Activated T-cell treated with anti-CD3 and anti-CD28 coated beads for 48 hours (primary cell): ENCODE measurements around the gene LNP1.
"Not testable (repeated sequence)": the region's sequence is repeated elsewhere in the genome, so short reads cannot be mapped to it uniquely, and the experiment has no call there.

Source experiments
- DNase-seq: peaks from one replicate; pipeline ENCODE4 v3.0.0-alpha.2; 2020; ENCODE audit warnings: low read depth

The LNP1 gene

DNA sequence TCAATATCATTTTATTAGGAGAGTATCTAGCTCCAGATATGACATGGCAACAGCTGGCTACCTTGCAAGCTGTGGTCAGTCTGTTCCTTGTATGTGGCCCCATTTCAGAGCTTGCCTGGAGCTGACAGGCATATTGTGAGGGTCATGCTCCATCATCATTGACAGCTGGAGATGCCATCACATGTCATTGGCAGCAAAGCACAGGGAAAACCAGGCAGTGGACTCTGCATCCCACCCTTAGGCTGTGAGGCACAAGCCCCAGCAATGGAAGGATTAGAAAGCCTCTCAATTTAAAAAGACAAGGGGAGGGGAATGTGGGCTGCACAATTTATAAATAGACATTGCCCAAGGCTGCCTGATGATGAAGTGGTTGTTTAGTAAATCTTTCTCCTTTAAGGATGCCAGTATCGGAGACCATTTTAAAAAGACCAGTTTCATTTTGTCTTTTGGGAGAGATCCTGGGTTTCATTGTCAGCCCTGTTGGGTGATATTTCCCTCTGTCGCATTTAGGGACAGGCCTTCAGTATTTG lies 27.9 kb downstream of the LNP1 start:
- DNase-seq, result no peak

GRCh38 chr3:100436951-100437350 lies 35.6 kb downstream of the LNP1 start:
- DNase-seq, result no peak

DNA sequence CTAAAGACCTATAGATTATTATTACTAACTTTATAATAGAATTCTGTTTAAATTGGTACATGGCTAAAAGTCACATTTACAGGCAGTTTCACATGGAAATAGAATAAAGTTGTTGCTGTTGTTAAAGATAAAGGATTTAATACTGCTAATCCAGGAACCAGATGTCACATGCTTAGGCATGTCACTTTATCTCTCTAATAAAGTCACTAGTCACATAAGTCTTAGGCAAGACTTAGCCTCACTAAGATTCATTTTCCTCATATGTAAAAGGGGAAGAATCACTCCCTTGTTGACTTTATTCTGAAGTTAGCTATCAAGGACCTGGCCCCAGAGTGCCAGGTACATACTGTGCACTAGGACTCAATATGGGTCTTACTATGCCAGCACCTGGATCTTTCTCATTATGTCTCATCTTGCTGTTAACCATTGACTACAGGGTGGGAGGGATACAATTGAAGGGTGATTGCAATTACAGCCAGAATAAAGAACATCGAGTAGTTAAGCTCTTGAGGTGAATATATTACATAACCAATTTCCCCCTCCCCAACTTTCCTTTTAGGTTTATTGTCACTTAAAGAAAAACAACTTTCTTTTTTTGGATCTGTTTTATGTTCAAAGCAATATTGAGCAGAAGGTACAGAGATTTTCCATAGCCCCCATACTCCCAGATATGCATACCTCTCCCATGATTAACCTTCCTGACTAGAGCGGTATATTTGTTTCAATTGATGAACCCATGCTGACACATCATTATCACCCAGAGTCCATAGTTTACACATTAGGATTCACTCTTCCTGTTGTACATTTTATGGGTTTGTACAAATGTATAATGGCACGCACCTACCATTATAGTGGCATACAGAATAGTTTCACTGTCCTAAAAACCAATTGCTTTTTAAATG lies 36.6 kb downstream of the LNP1 start:
- DNase-seq, result no peak

GRCh38 chr3:100438623-100438974 lies 37.3 kb downstream of the LNP1 start:
- no peak for DNase-seq

DNA sequence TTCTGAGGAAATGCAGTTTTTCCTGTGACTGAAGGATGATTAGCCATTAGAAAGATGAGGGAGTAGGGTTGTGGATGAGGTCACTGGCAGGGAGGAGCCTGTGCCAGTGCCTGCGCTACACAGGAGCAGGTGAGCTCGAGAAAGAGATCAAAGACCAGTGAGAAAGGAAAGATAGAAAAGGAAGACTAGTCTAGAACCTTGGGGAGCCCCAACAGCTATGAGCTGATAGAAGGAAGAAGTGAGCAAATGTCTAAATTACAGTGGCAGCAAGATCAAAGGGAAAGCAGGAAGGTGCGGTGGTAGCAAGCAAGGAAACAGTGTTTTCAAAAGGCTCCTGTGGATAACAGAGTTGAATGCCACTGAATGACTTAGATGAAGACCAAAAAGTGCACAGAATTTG lies 39.6 kb downstream of the LNP1 start:
- DNase-seq, result no peak

- DNase-seq, result no peak
These were observed 42.4 kb downstream of the LNP1 start for GRCh38 chr3:100443690-100444089.

DNA sequence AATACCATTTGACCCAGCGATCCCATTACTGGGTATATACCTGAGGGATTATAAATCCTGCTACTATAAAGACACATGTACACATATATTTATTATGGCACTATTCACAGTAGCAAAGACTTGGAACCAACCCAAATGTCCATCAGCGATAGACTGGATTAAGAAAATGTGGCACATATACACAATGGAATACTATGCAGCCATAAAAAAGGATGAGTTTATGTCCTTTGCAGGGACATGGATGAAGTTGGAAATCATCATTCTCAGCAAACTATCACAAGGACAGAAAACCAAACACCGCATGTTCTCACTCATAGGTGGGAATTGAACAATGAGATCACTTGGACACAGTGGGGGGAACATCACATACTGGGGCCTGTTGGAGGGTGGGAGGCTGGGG lies 45.7 kb downstream of the LNP1 start:
- not testable (repeated sequence) for DNase-seq

DNA sequence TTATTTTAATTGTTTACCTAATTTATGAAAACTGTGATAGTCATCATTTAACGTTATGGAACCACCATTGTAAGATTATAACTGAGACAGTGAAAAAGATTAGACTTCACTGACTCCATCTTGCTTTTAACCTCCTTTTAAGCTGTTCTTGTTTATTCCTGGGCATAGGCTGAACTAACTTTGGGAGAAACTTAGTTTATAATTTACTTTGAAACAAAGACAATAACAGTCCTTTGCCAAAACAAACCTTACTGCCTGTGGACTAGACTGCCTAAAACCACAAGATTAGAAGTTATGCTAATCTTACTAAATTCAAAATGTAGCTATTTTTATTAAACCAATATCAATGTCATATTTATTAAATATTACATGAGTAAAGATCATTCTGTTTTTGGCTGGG lies 46.7 kb downstream of the LNP1 start:
- DNase-seq, result no peak

DNA sequence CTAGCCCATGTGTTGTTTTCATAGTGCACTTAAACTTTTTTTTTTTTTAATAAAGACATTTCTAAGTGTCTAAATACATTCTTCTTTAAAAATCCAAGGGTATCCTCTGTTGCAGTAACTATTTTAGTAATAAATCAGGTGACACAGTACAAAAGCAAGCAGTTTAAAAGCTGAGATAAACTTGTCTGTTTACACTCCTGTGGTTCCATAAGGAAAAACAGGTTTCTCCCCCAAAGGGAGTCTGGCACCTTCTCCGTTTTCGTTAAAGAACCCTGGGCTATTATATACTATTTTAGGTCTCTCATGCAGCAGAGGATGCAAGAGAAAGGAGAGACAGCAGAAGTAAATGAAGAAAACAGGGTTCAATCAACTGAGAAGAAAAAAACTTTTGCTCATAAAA lies 47.9 kb downstream of the LNP1 start:
- no peak for DNase-seq

GRCh38 chr3:100454677-100455076 lies 53.3 kb downstream of the LNP1 start:
- no peak for DNase-seq

DNA sequence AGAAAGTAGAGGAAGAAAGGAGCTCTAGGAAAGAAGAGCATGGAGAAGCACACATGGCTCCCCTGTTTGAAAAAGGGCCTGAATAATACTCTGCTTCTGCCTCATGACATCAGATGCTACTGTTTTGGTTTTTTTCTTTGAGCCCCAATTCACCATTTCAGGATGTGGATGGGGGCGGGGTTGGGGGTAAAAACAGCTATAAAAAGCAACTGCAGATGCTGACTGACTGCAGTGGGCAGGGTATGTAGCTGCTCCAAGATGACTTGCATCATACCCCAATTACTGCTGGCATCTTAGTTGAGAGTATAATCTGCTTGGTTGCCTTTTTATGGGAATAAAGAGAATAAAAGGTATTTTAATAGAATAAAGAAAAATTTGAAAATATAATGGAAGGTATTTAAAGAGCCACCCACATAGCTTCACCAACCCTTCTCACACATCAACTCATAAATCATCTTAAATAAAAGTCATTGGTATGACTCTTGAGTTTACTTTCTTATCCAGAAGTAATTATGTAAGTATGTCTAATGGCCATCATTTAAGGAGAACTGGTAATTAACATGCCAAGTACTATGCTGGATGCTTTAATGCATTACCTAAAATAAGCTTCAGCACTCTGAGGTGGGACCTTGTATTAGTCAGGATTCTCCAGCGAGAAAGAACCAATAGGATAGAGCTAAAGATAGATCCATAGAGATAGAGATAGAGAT lies 54.7 kb downstream of the LNP1 start:
- DNase-seq, result no peak

- DNase-seq, result no peak
These were observed 55.4 kb downstream of the LNP1 start for GRCh38 chr3:100456745-100457144.

- no peak for DNase-seq
These were observed 56.5 kb downstream of the LNP1 start for GRCh38 chr3:100457811-100458210.

DNA sequence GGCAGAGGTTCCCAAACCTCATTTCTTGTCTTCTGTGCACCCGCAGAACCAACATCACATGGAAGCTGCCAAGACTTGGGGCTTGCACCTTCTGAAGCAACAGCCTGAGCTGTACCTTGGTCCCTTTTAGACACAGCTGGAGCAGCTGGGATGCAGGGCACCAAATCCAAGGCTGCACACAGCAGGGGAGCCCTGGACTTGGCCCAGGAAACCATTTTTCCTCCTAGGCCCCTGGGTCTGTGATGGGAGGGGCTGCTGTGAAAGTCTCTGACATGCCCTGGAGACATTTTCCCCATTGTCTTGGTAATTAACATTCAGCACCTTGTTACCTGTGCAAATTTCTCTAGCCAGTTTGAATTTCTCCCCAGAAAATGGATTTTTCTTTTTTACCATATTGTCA lies 57.5 kb downstream of the LNP1 start:
- no peak for DNase-seq

- no peak for DNase-seq
These were observed 61.7 kb downstream of the LNP1 start for GRCh38 chr3:100463002-100463401.

DNA sequence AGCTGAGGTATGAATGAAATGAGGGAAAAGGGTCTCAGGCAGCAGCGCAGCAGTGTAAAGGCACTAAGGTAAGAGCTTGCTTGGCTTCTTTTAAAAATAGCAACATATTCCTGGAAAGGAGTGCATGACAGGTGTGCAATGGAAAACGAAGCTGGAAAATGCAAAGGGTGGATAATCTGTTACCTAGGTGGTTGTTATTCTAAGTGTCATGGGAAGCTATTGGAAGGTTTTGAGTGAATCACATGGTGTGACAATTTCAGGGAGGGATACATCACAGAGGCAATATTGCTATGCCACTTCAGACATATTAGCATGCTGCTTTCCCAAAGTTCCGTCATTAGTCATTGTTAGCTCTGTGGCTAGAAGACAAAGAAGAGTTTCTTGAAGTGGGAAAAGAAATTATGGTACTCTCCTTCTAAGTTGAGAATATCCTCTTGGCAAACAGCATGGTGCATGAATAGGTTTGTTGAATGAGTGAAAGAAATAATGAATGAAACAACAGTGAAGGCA lies 62.4 kb downstream of the LNP1 start:
- DNase-seq, result no peak

- no peak for DNase-seq
These were observed 64.8 kb downstream of the LNP1 start for GRCh38 chr3:100465892-100466777.

DNA sequence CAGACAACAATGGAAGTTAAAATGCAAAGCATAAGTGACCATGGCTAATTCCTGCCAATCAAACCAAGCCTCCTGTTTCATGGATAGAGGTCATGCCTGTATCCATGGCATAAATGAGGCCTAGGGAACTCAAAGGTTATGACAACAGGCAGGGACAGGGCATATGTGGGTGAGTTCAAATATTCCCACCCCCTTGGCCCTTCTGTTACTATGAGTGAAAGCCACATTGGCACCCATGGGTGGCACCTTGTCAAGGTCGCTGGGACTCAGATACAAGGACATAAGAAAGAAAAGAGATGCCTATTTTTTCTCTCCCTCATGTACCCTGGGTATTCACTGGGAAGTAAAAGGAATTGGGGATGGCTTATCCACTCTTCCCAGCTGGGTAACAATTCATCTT lies 65.8 kb downstream of the LNP1 start:
- no peak for DNase-seq

GRCh38 chr3:100468676-100469075 lies 67.3 kb downstream of the LNP1 start:
- DNase-seq, result no peak

DNA sequence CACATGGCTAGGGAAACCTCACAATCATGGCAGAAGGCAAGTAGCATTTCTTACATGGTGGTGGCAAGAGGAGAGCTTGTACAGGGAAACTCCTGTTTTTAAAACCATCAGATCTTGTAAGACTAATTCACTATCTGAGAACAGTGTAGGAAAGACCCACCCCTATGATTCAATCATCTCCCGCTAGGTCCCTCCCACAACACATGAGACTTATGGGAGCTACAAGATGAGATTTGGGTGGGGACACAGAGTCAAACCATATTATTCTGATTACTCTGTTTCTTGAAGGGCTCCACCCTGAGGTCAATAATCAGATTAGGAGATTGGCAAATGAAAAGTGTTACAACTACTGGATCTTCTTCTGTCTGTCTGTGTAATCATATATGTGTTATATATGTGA lies 69.6 kb downstream of the LNP1 start:
- DNase-seq, result no peak

DNA sequence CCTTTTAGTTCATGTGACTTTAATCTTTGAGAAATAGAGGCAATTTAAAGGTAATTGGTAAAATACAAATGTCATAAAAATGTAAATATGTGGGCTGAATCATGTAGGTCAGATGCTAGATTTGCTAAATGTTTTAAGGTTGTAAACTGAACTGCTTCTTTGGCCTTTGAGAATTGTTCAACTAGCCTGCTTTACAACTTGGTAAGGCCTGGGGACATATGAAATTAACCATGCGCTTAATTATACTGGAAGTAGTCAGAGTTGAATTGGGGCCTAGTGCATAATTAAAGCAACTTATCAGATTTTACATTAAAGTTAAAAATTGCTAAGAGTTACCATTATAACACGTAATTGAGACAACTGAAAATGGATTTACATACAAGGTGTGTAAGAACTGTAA lies 70.1 kb downstream of the LNP1 start:
- DNase-seq, result no peak

- DNase-seq, result not testable (repeated sequence)
These were observed 76.6 kb downstream of the LNP1 start for GRCh38 chr3:100477851-100478360.
